ENCODE measurements around the gene LEPROT. TPM values are rescaled to one million over a fixed set of nuclear protein-coding genes. Genes with fewer than 3 reads are reported as not detected.
A peak's percentile ranks its signal among the peaks of the same experiment; 100 is the strongest.

The LEPROT gene
- total and polyA plus RNA-seq, 2 donors from 2014 or later, result 67.6 to 160 TPM

DNA sequence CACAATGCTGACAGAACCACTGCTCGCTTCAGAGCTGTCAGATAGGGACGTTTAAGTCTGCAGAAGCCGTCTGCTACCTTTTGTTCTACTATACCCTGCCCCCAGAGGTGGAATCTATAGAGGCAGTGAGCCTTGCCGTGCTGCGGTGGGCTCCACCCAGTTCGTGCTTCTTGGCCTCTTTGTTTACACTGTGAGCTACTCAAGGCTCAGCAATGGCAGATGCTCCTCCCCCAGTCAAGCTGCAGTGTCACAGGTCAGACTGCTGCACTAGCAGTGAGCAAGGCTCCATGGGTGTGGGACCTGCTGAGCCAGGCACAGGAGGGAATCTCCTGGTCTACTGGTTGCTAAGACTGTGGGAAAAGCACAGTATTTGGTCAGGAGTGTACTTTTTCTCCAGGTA lies 47.1 kb downstream of the LEPROT start:
- Histone ChIP-seq H3K36me3 (ENCODE audit: control insufficient read depth in 2 of 3, insufficient read depth in 3 of 3, low read length in 3 of 3) (no peaks in the 10 kb centered on the region), H3K9ac (ENCODE audit: low read length in 3 of 3) (no peak overlapping the region), H3K9me3 (ENCODE audit: control insufficient read depth in 2 of 3, insufficient read depth in 1 of 3, low read length in 3 of 3) (no peaks in the 10 kb centered on the region), H3K27ac (ENCODE audit: low read depth in 2 of 2, low read length in 2 of 2) (no peak overlapping the region), H3K27me3 (ENCODE audit: control insufficient read depth, insufficient read depth, low read length) (no peaks in the 10 kb centered on the region), H3K4me3 (ENCODE audit: low read length in 3 of 3) (no peak overlapping the region), H3K4me1 (ENCODE audit: control insufficient read depth in 2 of 3, insufficient read depth in 2 of 3, low read depth in 1 of 3, low read length in 3 of 3) (peaks cover 0 to 8% (median 4%) of the 10 kb centered on the region in 3 donors)
- DNase-seq (peak in 4 of 5 donors; percentile 24 to 54 (median 36)), FAIRE-seq (no peak)
- intact Hi-C loops (cut with DNase I), result no loop called here
- TF ChIP-seq, protein P1, sequence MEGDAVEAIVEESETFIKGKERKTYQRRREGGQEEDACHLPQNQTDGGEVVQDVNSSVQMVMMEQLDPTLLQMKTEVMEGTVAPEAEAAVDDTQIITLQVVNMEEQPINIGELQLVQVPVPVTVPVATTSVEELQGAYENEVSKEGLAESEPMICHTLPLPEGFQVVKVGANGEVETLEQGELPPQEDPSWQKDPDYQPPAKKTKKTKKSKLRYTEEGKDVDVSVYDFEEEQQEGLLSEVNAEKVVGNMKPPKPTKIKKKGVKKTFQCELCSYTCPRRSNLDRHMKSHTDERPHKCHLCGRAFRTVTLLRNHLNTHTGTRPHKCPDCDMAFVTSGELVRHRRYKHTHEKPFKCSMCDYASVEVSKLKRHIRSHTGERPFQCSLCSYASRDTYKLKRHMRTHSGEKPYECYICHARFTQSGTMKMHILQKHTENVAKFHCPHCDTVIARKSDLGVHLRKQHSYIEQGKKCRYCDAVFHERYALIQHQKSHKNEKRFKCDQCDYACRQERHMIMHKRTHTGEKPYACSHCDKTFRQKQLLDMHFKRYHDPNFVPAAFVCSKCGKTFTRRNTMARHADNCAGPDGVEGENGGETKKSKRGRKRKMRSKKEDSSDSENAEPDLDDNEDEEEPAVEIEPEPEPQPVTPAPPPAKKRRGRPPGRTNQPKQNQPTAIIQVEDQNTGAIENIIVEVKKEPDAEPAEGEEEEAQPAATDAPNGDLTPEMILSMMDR (IDR thresholded peaks at IDR 0.05; ENCODE audit: borderline replicate concordance, extremely low read depth, insufficient read depth), result no peak

- TF ChIP-seq, protein P1 (IDR thresholded peaks at IDR 0.05; ENCODE audit: borderline replicate concordance, extremely low read depth, insufficient read depth), result no peak
- H3K9me3 ChIP-seq (ENCODE audit: control insufficient read depth in 2 of 3, insufficient read depth in 1 of 3, low read length in 3 of 3), result no peaks in the 10 kb centered on the region
- no peak overlapping the region for H3K27ac ChIP-seq (ENCODE audit: low read depth in 2 of 2, low read length in 2 of 2)
- no peak overlapping the region for H3K4me3 ChIP-seq (ENCODE audit: low read length in 3 of 3)
- no peak overlapping the region for H3K9ac ChIP-seq (ENCODE audit: low read length in 3 of 3)
- H3K36me3 ChIP-seq (ENCODE audit: control insufficient read depth in 2 of 3, insufficient read depth in 3 of 3, low read length in 3 of 3), result no peaks in the 10 kb centered on the region
- no peaks in the 10 kb centered on the region for H3K27me3 ChIP-seq (ENCODE audit: control insufficient read depth, insufficient read depth, low read length)
- H3K4me1 ChIP-seq (ENCODE audit: control insufficient read depth in 2 of 3, insufficient read depth in 2 of 3, low read depth in 1 of 3, low read length in 3 of 3), result peaks cover 0 to 8% (median 4%) of the 10 kb centered on the region in 3 donors
- intact Hi-C loops (cut with DNase I), result no loop called here
- DNase-seq, result no peak
- FAIRE-seq, result no peak
Measured at GRCh38 chr1:65469126-65469888, 48.8 kb downstream of the LEPROT start.

DNA sequence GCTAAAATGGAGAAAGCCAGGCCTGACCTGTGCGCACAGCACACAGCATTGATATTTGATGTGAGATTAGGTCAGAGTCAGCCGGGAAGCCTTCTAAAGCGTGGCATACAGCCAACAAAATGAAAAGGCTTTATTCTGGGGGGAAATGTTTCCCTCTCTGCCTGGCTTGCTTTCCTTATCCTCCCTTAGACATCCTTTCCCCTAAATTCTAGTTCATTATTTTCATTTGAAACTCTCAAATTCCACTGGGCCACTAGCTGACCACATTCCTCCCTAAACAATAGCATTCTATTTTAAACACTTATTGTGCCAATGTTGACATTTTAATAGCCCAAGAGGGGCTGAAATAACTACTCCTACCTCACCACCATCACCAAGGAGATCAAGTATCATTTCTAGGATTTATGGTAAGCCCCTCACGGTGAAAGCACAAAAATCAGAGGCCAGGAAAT lies 49.4 kb downstream of the LEPROT start:
- Histone ChIP-seq H3K9ac (ENCODE audit: low read length in 3 of 3) (no peak overlapping the region), H3K4me3 (ENCODE audit: low read length in 3 of 3) (no peak overlapping the region), H3K27me3 (ENCODE audit: control insufficient read depth, insufficient read depth, low read length) (no peaks in the 10 kb centered on the region), H3K36me3 (ENCODE audit: control insufficient read depth in 2 of 3, insufficient read depth in 3 of 3, low read length in 3 of 3) (no peaks in the 10 kb centered on the region), H3K27ac (ENCODE audit: low read depth in 2 of 2, low read length in 2 of 2) (no peak overlapping the region), H3K9me3 (ENCODE audit: control insufficient read depth in 2 of 3, insufficient read depth in 1 of 3, low read length in 3 of 3) (no peaks in the 10 kb centered on the region), H3K4me1 (ENCODE audit: control insufficient read depth in 2 of 3, insufficient read depth in 2 of 3, low read depth in 1 of 3, low read length in 3 of 3) (peaks cover 0 to 8% (median 4%) of the 10 kb centered on the region in 3 donors)
- DNase-seq (peak in 3 of 5 donors; percentile 14 to 49 (median 48)), FAIRE-seq (no peak)
- TF ChIP-seq, protein P1 (IDR thresholded peaks at IDR 0.05; ENCODE audit: borderline replicate concordance, extremely low read depth, insufficient read depth), result no peak
- intact Hi-C loops (cut with DNase I), result no loop called here

Measured in kidney (tissue), 14 donors.